Stimulated activated CD8-positive, alpha-beta memory T cell treated with anti-CD3 and anti-CD28 coated beads, Interleukin-7, amount 100 ng/mL, for 4 hours (primary cell): ENCODE results near the gene ZNF609.

Experiments
- DNase-seq, 2 donors: peaks; one replicate each; pipeline ENCODE4 v3.0.0-alpha.2; 2020; ENCODE audit warnings: low read depth in 2 of 2

ZNF609 gene

GRCh38 chr15:64720188-64720587 lies 259.8 kb downstream of the ZNF609 start:
- no peak for DNase-seq

GRCh38 chr15:64730151-64730550 lies 269.8 kb downstream of the ZNF609 start:
- no peak for DNase-seq

- peak; percentile 67 to 71 for DNase-seq
These were observed 270.8 kb downstream of the ZNF609 start for GRCh38 chr15:64731012-64731804.

DNA sequence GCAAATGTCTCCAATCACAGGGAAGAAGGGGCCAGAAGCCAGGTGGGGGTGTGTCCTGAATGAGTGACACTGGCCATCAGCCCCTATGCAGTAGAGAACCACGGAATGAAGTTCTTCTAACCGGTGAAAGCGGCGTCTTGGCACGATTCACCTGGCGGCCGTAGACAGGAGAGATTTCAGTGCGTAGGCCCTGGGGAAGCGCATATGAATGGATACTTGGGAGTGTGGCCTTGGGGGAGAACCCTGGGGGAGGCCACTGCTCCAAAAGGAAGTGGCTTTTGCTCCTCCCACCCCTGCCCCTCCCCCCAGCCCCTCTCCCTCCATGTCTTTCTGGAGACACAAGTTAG lies 271.4 kb downstream of the ZNF609 start:
- DNase-seq, result no peak

- DNase-seq, result no peak
These were observed 271.9 kb downstream of the ZNF609 start for GRCh38 chr15:64732156-64732860.
